ENCODE results near the gene SCAPER.

Gene SCAPER

DNA sequence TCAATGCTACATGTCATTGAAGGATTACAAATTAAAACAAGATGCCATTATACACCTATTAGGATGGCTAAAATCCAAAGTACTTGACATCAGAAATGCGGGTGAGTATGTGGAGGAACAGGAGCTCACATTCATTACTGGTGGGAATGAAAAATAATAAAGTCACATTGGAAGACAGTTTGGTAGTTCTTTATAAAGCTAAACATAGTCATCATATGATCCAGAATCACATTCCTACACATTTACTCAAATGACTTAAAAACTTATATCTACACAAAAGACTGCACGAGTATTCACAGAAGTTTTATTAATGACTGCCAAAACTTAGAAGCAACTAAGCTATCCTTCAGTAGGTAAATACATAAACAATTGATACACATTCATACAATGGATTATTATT lies 421.4 kb downstream of the SCAPER start:
- POLR2A ChIA-PET = no interaction called here
- no peak for DNase-seq (ENCODE audit: extremely low spot score)
- TF ChIP-seq NFRKB (IDR thresholded peaks at IDR 0.05) = no peak
- TF ChIP-seq, protein P1, sequence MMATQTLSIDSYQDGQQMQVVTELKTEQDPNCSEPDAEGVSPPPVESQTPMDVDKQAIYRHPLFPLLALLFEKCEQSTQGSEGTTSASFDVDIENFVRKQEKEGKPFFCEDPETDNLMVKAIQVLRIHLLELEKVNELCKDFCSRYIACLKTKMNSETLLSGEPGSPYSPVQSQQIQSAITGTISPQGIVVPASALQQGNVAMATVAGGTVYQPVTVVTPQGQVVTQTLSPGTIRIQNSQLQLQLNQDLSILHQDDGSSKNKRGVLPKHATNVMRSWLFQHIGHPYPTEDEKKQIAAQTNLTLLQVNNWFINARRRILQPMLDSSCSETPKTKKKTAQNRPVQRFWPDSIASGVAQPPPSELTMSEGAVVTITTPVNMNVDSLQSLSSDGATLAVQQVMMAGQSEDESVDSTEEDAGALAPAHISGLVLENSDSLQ (IDR thresholded peaks at IDR 0.05) = no peak
- TF ChIP-seq L3MBTL2 (conservative IDR thresholded peaks at IDR 0.05) = no peak
- TF ChIP-seq ZNF384 (IDR thresholded peaks at IDR 0.05) = no peak
- no peak for TF ChIP-seq SP1 (IDR thresholded peaks at IDR 0.05)
- TF ChIP-seq CTBP1 (IDR thresholded peaks at IDR 0.05; ENCODE audit: borderline replicate concordance) = no peak
- TF ChIP-seq HDGF (IDR thresholded peaks at IDR 0.05; ENCODE audit: borderline replicate concordance) = no peak
- no peak for TF ChIP-seq FOXK2 (IDR thresholded peaks at IDR 0.05)
- no peak for TF ChIP-seq BHLHE40 (IDR thresholded peaks at IDR 0.05; ENCODE audit: borderline replicate concordance)
- TF ChIP-seq ARNT (IDR thresholded peaks at IDR 0.05) = no peak
- no peak for TF ChIP-seq LEF1 (IDR thresholded peaks at IDR 0.05; ENCODE audit: borderline replicate concordance)
- TF ChIP-seq SUZ12 (IDR thresholded peaks at IDR 0.05) = no peak
- TF ChIP-seq FOXA1 (IDR thresholded peaks at IDR 0.05) = no peak
- no peak for TF ChIP-seq ELF4 (IDR thresholded peaks at IDR 0.05)
- TF ChIP-seq FOXM1 (IDR thresholded peaks at IDR 0.05; ENCODE audit: borderline replicate concordance) = no peak
- no peak for TF ChIP-seq TARDBP (IDR thresholded peaks at IDR 0.05)
- CTCF ChIA-PET = no interaction called here

DNA sequence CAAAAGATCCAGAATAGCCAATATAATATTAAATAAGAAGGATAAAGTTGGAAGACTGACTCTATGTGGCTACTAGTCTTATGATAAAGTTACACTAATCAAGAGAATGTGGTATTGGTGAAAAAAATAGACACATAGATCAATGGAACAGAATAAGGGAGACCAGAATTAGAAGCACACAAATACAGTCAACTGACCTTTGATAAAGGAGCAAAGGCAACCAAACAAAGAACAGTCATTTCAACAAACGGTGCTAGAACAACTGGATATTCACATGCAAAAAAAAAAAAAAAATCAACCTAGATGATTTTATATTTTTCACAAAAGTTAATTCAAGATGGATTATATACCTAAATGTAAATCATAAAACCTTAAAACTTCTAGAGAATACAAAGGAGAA lies 422.1 kb downstream of the SCAPER start:
- POLR2A ChIA-PET = no interaction called here
- DNase-seq (ENCODE audit: extremely low spot score) = no peak
- no peak for TF ChIP-seq TARDBP (IDR thresholded peaks at IDR 0.05)
- CTCF ChIA-PET = no interaction called here

DNA sequence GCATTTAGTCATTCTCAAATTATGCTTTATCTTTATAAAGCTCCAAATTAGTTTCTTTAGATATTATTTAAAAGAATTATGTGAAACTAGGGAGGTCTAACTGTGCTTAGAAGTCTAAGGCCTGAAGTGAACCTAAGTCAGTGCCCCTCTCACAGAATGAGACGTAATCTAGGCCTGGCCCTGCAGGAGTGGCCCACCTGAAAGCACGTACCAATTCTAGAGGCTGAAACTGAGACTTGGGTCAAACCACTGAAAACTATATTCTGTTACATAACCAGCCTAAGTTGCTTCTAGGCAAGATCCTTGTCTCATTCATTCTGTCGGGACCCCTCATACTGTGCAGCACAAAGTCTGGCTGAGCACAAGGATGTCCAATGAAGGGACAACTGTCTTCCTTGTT lies 424.9 kb downstream of the SCAPER start:
- no peak for DNase-seq (ENCODE audit: extremely low spot score)
- ChIA-PET CTCF (no interaction called here), POLR2A (no interaction called here)
- no peak for TF ChIP-seq FOXA1 (IDR thresholded peaks at IDR 0.05)

DNA sequence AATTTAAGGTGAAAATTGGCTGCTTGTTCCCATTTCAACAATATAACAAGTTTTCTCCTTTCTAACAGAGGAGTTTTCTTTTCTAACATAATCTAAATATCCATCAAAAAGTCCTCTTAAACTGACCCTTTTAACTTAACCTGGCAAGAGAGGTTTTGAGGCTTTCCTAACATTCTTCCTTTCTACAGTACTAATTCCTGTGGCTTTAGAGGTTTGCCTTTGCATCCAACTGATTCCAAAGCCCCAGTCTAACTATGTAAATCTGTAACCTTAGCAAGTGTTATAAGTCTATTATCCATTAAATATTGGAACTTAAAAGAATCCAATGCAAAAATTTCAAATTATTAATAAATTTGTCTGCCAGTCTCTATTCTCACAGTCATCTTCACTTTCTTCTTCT lies 434.4 kb downstream of the SCAPER start:
- ChIA-PET CTCF (no interaction called here), POLR2A (no interaction called here)
- TF ChIP-seq TARDBP (IDR thresholded peaks at IDR 0.05) = no peak
- TF ChIP-seq CTBP1 (IDR thresholded peaks at IDR 0.05; ENCODE audit: borderline replicate concordance) = no peak
- TF ChIP-seq ELF4 (IDR thresholded peaks at IDR 0.05) = no peak
- TF ChIP-seq ARNT (IDR thresholded peaks at IDR 0.05) = no peak
- TF ChIP-seq FOXK2 (IDR thresholded peaks at IDR 0.05) = no peak
- TF ChIP-seq LEF1 (IDR thresholded peaks at IDR 0.05; ENCODE audit: borderline replicate concordance) = no peak
- TF ChIP-seq, protein P1 (IDR thresholded peaks at IDR 0.05) = no peak
- no peak for TF ChIP-seq SUZ12 (IDR thresholded peaks at IDR 0.05)
- no peak for TF ChIP-seq SP1 (IDR thresholded peaks at IDR 0.05)
- TF ChIP-seq L3MBTL2 (conservative IDR thresholded peaks at IDR 0.05) = no peak
- no peak for TF ChIP-seq HDGF (IDR thresholded peaks at IDR 0.05; ENCODE audit: borderline replicate concordance)
- no peak for TF ChIP-seq FOXA1 (IDR thresholded peaks at IDR 0.05)
- TF ChIP-seq BHLHE40 (IDR thresholded peaks at IDR 0.05; ENCODE audit: borderline replicate concordance) = no peak
- no peak for TF ChIP-seq FOXM1 (IDR thresholded peaks at IDR 0.05; ENCODE audit: borderline replicate concordance)
- TF ChIP-seq NFRKB (IDR thresholded peaks at IDR 0.05) = no peak
- TF ChIP-seq ZNF384 (IDR thresholded peaks at IDR 0.05) = no peak
- no peak for DNase-seq (ENCODE audit: extremely low spot score)

DNA sequence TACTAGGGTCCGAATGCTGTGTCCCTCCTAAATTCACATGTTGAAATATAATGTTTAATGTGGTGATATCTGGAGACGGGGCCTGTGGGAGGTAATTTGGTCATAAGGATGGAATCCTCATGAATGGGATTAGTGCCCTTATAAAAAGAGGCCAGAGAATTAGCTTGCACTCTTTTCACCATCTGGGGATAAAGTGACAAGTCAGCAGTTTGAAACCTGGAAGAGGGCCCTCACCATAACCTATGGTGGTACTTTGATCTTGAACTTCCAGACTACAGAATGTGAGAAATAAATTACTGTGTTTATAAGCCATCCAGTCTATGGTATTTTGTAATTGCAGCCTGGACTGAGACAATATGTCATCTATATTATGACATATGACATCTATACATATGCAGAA lies 436.4 kb downstream of the SCAPER start:
- no peak for DNase-seq (ENCODE audit: extremely low spot score)
- no peak for TF ChIP-seq ARNT (IDR thresholded peaks at IDR 0.05)
- TF ChIP-seq, protein P1 (IDR thresholded peaks at IDR 0.05) = no peak
- TF ChIP-seq SP1 (IDR thresholded peaks at IDR 0.05) = no peak
- no peak for TF ChIP-seq CTBP1 (IDR thresholded peaks at IDR 0.05; ENCODE audit: borderline replicate concordance)
- no peak for TF ChIP-seq SUZ12 (IDR thresholded peaks at IDR 0.05)
- no peak for TF ChIP-seq ZNF384 (IDR thresholded peaks at IDR 0.05)
- TF ChIP-seq FOXK2 (IDR thresholded peaks at IDR 0.05) = no peak
- TF ChIP-seq HDGF (IDR thresholded peaks at IDR 0.05; ENCODE audit: borderline replicate concordance) = no peak
- TF ChIP-seq ELF4 (IDR thresholded peaks at IDR 0.05) = no peak
- POLR2A ChIA-PET = no interaction called here
- CTCF ChIA-PET = no interaction called here

DNA sequence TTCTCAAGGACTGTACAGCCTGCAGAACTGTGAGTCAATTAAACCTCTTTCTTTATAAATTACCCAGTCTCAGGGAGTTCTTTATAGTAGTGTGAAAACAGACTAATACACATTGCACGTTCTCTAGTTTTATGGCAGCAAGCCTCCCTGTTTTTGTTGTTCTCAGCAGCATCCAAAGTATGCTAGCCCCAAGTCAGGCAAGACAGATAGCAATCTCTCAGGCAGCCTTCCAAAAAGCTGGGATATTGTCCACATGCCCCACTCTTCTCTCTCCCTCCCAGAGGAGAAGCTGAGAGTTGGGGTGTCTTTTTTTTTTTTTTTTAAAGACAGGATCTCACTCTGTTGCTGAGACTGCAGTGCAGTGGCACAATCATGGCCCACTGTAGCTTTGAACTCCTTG lies 438.0 kb downstream of the SCAPER start:
- ChIA-PET CTCF (no interaction called here), POLR2A (no interaction called here)
- no peak for DNase-seq (ENCODE audit: extremely low spot score)
- TF ChIP-seq BHLHE40 (IDR thresholded peaks at IDR 0.05; ENCODE audit: borderline replicate concordance) = no peak
- no peak for TF ChIP-seq SP1 (IDR thresholded peaks at IDR 0.05)
- no peak for TF ChIP-seq CTBP1 (IDR thresholded peaks at IDR 0.05; ENCODE audit: borderline replicate concordance)

DNA sequence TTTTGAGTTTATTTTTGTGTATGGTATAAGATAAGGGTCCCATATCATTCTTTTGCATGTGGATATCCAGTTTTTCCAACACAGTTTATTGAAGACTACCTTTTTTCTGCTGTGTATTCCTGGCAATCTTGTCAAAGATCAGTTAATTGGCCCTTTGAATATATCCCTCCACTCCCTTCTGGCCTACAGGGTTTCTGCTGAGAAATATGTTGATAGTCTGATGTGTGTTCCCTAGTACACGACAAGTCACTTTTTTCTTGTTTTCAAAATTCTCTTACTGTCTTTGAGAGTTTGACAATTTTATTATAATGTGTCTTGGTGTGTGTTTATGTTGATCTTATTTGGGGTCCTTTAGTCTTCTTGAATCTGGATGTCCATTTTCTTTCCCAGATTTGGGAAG lies 439.4 kb downstream of the SCAPER start:
- CTCF ChIA-PET = no interaction called here
- POLR2A ChIA-PET = no interaction called here
- no peak for DNase-seq (ENCODE audit: extremely low spot score)
- TF ChIP-seq NFRKB (IDR thresholded peaks at IDR 0.05) (no peak), ARNT (IDR thresholded peaks at IDR 0.05) (no peak), FOXK2 (IDR thresholded peaks at IDR 0.05) (no peak), LEF1 (IDR thresholded peaks at IDR 0.05; ENCODE audit: borderline replicate concordance) (no peak), CTBP1 (IDR thresholded peaks at IDR 0.05; ENCODE audit: borderline replicate concordance) (no peak)

DNA sequence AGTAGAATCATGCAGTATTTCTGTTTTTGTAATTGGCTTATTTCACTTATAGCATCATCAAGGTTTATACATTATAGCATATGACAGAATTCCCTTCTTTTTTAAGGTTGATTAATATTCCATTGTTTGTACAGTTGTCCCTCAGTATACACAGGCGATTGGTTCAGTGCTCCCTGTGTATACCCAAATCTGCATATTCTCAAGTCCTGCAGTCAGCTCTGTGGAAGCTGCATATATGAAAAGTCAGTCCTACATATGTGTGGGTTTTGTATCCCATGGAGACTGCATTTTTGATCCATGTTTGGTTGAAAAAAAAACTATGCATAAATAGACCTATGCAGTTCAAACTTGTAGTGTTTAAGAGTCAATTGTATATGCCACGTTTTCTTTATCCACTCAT lies 440.9 kb downstream of the SCAPER start:
- CTCF ChIA-PET = no interaction called here
- DNase-seq (ENCODE audit: extremely low spot score) = no peak
- POLR2A ChIA-PET = no interaction called here
- no peak for TF ChIP-seq BHLHE40 (IDR thresholded peaks at IDR 0.05; ENCODE audit: borderline replicate concordance)
- TF ChIP-seq NFRKB (IDR thresholded peaks at IDR 0.05) = no peak
- TF ChIP-seq, protein P1 (IDR thresholded peaks at IDR 0.05) = no peak
- no peak for TF ChIP-seq TARDBP (IDR thresholded peaks at IDR 0.05)
- TF ChIP-seq CTBP1 (IDR thresholded peaks at IDR 0.05; ENCODE audit: borderline replicate concordance) = no peak

Data from HEK293T (cell line).